Measurements from ENCODE around the gene FLAD1.

GRCh38 chr1:154988058-154988954 is 5.2 kb downstream of the FLAD1 start:
- TF ChIP-seq CTCF (conservative IDR thresholded peaks at IDR 0.05 in 1 of 2, IDR thresholded peaks at IDR 0.05 in 1 of 2; ENCODE audit: low read depth in 1 of 2, low read length in 2 of 2) (peak in 1 of 2 donors; percentile 4), EZH2 (IDR thresholded peaks at IDR 0.05; ENCODE audit: low read length, missing control alignments) (no peak)

Data from fibroblast of lung (primary cell).